Stimulated activated CD8-positive, alpha-beta memory T cell treated with anti-CD3 and anti-CD28 coated beads, Interleukin-15, amount 100 ng/mL, for 4 hours (primary cell): ENCODE results near the gene MARK2.

Experiments used
- DNase-seq, 2 donors: peaks; one replicate each; pipeline ENCODE4 v3.0.0-alpha.2; 2020; ENCODE audit warnings: low read depth in 2 of 2

The MARK2 gene

GRCh38 chr11:63922673-63923192 is 83.8 kb downstream of the MARK2 start:
- DNase-seq, result no peak

- DNase-seq, result no peak
These were observed 84.4 kb downstream of the MARK2 start for GRCh38 chr11:63923319-63923718.

GRCh38 chr11:63929616-63930015 is 90.7 kb downstream of the MARK2 start:
- no peak for DNase-seq

DNA sequence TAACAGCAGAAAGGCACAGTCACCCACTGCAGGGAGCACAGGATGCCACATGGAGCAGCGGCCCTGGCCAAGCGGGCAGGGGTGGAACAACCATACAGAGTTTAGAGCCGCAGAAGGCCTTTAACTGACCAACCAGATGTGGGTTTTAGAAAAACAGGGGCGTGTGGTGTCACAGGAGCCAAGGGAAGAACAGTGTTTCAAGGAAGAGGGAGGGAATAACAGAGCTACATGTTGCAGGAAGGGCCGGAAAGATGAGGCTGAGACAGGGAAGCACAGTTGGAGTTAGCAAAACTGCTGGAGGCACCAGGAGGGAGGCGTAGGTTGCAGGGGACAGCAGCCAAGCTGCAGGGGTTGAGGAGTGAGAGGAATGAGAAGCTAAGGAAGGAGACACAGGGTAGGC is 92.1 kb downstream of the MARK2 start:
- no peak for DNase-seq

- DNase-seq, result no peak
These were observed 93.0 kb downstream of the MARK2 start for GRCh38 chr11:63931876-63932275.

- DNase-seq, result no peak
These were observed 94.5 kb downstream of the MARK2 start for GRCh38 chr11:63933459-63933858.

DNA sequence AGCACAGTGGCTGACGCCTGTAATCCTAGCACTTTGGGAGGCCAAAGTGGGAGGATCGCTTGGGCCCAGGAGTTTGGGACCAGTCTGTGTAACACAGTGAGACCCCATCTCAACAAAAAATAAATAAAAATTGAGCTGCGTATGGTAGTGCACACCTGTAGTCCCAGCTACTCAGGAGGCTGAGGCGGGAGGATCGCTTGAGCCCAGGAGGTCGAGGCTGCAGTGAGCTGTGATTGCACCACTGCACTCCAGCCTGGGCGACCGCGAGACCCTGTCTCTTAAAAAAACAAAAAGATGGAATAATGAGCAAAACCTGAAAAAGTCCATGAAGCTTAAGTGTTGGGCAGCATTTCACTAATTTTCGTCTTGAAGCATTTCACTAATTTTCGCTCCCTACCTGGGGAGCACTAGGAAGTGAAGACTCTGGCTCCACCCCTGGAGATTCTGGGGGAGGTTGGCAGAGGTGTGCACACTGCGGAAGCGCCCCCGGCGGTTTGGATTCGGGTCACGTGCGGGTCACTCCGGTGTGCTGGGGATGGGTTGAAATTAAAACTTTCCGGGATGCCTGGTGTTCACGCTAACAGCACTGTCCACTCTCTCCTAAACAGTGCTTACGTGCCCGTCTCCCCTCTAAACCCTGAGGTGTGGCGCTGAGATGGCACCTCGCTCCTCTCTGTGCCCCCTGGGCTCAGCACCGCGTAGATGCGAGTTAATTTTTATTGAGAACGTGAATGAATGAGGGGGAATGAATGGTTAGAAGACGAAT is 99.0 kb downstream of the MARK2 start:
- DNase-seq, result no peak

- DNase-seq, result peak; percentile 80 to 87
These were observed 99.8 kb downstream of the MARK2 start, which contains the start of gene NAA40 for GRCh38 chr11:63938479-63939396. Gene NAA40, plus strand, starts transcription at chr11:63939002. Its CDS starts 95 bp downstream, at chr11:63939097.

- DNase-seq, result no peak
These were observed 100.5 kb downstream of the MARK2 start for GRCh38 chr11:63939397-63939891.

- DNase-seq, result no peak
These were observed 101.9 kb downstream of the MARK2 start for GRCh38 chr11:63940786-63941185.

DNA sequence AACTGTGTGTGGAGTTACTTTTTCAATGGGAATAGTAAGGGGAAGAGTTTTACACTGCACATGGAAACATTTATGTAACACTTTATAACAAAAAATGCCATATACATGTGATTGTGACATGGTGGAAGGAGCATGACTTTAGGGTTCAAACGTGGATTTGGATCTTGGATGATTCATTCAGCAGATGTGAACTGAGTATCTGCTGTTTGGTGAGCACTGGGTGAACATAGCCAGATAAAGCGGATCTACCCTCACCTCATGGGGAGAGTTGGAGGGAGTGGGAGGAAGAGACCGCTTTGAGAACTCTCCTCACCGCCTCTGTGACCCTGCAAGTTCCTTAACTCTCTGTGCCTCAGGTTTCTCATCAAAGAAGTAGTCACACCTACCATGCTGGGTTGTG is 103.0 kb downstream of the MARK2 start:
- no peak for DNase-seq

- no peak for DNase-seq
These were observed 103.9 kb downstream of the MARK2 start for GRCh38 chr11:63942803-63943202.

GRCh38 chr11:63944987-63945386 is 106.1 kb downstream of the MARK2 start:
- no peak for DNase-seq

GRCh38 chr11:63945477-63946163 is 106.7 kb downstream of the MARK2 start:
- no peak for DNase-seq

- DNase-seq, result peak in 1 of 2 donors; percentile 13
These were observed 113.0 kb downstream of the MARK2 start for GRCh38 chr11:63951779-63952536.

- no peak for DNase-seq
These were observed 113.7 kb downstream of the MARK2 start for GRCh38 chr11:63952570-63952969.

DNA sequence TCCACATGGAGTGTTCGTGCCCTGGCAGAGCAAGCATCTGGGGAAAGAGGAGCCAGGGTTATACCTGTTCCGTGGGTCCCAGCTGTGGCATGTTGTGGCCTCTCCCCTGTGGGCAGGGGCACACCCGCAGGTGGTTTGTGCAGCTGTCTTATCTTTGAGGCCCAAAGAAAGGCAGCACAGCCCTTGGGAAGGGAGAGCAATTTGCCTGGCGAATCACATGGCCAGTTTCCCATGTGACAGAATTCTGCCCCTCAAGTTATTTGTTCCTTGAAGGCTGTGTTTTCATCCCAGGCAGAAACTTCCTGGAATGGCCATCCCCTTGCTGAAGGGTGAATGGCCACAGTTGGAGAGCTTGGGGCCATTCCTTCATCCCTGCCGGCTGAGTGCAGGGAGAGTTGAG is 119.1 kb downstream of the MARK2 start:
- no peak for DNase-seq
